HAP-1 (cell line): ENCODE results near the gene ACOX3.

Experiments
- DNase-seq, 2 experiments: peaks; one replicate each; pipeline ENCODE4 v3.0.0-alpha.2; 2016 to 2020; ENCODE audit warnings: low spot score in 2 of 2
- H3K27me3 ChIP-seq: fragments of 250-450 bp; sonication (Bioruptor Pico); 2 replicates; pipeline ENCODE4 v1.5.1; 2020; ENCODE audit warnings: low read depth, mild to moderate bottlenecking, moderate library complexity
- H3K36me3 ChIP-seq: fragments of 250-450 bp; sonication (Bioruptor Pico); replicated peaks from 2 replicates; pipeline ENCODE4 v1.5.1; 2020; ENCODE audit warnings: mild to moderate bottlenecking
- H3K4me1 ChIP-seq: fragments of 250-450 bp; sonication (Bioruptor Pico); 2 replicates; pipeline ENCODE4 v1.5.1; 2020; ENCODE audit warnings: mild to moderate bottlenecking
- H3K4me3 ChIP-seq: fragments of 250-450 bp; sonication (Bioruptor Pico); 2 replicates; pipeline ENCODE4 v1.5.1; 2020; ENCODE audit warnings: mild to moderate bottlenecking, moderate library complexity
- H3K9me3 ChIP-seq: fragments of 250-450 bp; sonication (Bioruptor Pico); 2 replicates; pipeline ENCODE4 v1.5.1; 2020; ENCODE audit warnings: mild to moderate bottlenecking, moderate library complexity
- in situ Hi-C: fragments of 300-500 bp; cut with MboI; formaldehyde crosslinking; loops from 3 replicates; pipeline ENCODE4 v1.14.3; 2020; ENCODE audit warnings: low sequenced_read_pairs, inconsistent platforms, mixed read lengths

ACOX3 gene

DNA sequence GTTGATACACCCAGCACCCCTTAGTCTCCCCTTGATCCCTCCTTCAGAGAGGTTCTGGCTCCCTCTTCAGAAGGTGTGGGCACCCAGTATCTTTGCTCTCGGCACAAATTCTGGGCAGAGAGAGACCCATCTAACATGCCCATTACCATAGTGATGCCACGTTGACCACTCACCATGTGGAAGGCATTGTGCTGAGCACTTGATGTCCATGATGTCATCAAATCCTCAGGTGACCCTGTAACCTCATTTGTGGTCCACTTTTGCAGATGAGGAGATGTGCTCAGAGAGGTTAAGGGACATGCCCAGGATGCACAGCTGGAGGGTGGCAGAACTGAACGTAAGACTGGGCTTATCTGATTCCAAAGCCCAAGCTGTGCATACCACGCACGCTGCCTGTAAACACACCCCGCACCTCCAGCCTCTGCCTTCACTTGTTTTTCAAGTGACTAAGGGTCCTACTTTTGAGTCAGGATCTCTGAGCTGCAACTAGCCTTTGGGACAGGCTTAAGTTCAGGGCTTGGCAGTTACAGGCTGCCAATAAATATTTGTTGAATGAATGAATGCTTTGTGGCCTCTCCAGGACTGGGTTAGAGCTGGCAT, 115.8 kb downstream of the ACOX3 start:
- in situ Hi-C loops: no loop called here

DNA sequence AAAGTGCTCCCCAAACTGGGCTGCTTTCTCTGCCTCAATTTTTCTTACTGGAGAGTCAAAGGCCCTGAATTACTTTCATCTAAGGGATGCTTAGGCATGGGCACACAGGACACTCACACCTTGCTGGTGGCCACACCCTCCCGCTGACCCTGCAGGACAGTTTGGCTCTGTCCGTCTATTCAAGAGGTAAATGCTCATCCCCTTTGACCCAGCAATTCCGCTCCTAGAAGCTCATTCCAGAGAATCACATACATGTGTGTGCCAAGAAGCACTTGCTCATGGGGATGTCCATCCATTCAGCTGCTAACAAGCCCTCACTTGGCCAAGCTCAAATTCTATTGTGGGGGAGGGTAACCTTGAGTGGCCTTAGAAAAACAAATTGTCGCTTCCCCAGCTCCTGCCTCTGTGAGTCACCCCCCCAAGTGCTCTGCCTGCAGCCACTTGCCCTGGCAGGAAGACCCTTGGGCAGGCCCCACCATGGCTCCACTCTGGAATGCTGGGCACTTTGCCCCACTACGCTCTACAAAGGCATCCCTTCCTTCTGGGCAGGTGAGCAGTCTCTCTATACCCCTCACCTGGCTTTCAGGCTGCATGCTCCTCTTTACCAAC, 116.5 kb downstream of the ACOX3 start:
- Histone ChIP-seq H3K36me3 (no peaks in the 10 kb centered on the region), H3K9me3 (no peaks in the 10 kb centered on the region), H3K4me1 (no peaks in the 10 kb centered on the region), H3K4me3 (no peak overlapping the region), H3K27me3 (no peaks in the 10 kb centered on the region)
- DNase-seq: no peak
- in situ Hi-C loops: no loop called here

More for the DNA sequence above, 115.8 kb downstream of the ACOX3 start:
- no peaks in the 10 kb centered on the region for H3K9me3 ChIP-seq
- no peak for DNase-seq
- no peaks in the 10 kb centered on the region for H3K36me3 ChIP-seq
- no peaks in the 10 kb centered on the region for H3K4me1 ChIP-seq
- H3K27me3 ChIP-seq: no peaks in the 10 kb centered on the region
- H3K4me3 ChIP-seq: no peak overlapping the region

DNA sequence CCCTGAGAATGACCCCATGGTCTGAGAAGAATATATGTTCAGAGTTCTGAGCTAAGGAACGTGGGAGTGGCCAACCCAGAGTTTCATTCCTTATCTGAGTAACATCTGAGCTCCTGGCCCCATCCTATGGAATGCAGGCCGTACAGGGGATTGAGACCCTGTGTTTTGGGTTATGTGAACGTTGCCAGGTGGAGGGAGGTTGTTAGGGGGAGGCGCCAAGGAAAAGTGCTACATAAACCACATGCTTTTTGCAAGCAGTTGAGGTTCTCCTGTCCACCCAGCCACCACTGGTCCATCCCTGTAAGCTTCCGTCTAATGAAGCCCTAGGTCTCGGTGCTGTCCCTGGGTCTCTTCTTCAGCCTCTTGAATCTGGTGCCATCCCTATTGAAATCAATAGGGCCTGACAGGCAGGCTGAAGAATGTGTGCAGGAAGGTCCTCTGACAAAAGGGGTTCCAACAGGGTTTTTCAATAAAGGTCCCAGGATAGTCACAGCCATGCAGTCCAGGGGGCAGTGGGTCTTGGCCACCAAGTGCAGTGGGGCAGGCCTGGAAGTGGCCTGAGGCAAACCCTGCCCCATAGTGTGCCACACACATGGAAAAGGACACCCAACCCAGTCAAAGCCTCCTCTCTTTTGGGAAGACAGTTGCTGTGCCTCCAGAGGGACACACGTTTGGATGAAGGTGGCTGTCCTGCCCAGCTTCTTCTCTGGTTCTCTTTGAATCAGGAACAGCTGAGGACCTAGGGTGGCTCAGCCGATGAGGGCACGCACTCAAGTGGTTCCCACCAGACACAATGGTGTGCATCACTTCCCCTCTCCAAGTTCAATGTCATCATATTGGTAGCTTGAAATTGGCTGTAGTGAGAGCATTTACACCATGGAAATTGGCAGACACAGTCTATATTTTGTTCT, 117.5 kb downstream of the ACOX3 start:
- Histone ChIP-seq H3K4me1 (no peaks in the 10 kb centered on the region), H3K9me3 (no peaks in the 10 kb centered on the region), H3K4me3 (no peak overlapping the region), H3K27me3 (no peaks in the 10 kb centered on the region), H3K36me3 (no peaks in the 10 kb centered on the region)
- no peak for DNase-seq
- in situ Hi-C loops: no loop called here

GRCh38 chr4:8321771-8322170, 118.8 kb downstream of the ACOX3 start:
- no peaks in the 10 kb centered on the region for H3K4me1 ChIP-seq
- no peaks in the 10 kb centered on the region for H3K27me3 ChIP-seq
- no peak overlapping the region for H3K4me3 ChIP-seq
- H3K9me3 ChIP-seq: no peaks in the 10 kb centered on the region
- no peaks in the 10 kb centered on the region for H3K36me3 ChIP-seq
- in situ Hi-C loops: no loop called here
- no peak for DNase-seq

DNA sequence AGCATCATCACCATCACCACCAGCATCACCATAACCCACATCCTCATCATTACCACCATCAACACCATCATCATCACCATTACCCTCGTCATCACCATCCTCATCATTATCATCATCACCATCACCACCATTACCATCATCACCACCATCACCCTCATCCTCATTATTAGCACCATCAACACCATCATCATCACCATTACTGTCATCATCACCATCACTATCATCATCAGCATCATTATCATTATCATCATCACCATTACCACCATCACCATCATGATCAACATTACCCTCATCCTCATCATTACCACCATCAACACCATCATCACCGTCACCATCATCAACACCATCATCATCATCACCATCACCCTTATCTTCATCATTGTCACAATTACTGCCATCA, 119.3 kb downstream of the ACOX3 start:
- Histone ChIP-seq H3K9me3 (no peaks in the 10 kb centered on the region), H3K4me3 (no peak overlapping the region), H3K27me3 (no peaks in the 10 kb centered on the region), H3K4me1 (no peaks in the 10 kb centered on the region), H3K36me3 (no peaks in the 10 kb centered on the region)
- DNase-seq: no peak
- in situ Hi-C loops: no loop called here

DNA sequence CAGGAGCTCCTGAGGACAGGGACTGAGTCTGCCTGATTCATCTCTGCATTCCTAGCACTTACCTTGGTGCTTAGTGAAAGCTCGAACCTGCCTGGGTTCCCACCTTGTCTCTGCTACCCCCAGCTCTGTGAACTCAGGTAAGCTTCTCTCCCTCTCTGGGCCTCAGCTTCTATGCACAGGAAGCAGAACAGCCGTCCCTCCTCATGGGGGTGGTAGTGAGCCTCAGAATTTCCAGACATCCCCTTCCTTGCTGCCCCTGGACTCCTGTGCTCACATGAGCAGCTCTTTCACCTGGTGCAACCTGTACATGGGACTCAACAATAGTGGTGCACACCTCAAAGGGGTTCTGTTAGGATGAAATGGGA, 120.2 kb downstream of the ACOX3 start:
- H3K4me3 ChIP-seq: no peak overlapping the region
- no peaks in the 10 kb centered on the region for H3K9me3 ChIP-seq
- no peaks in the 10 kb centered on the region for H3K4me1 ChIP-seq
- no peaks in the 10 kb centered on the region for H3K27me3 ChIP-seq
- H3K36me3 ChIP-seq: no peaks in the 10 kb centered on the region
- no peak for DNase-seq
- in situ Hi-C loops: no loop called here

DNA sequence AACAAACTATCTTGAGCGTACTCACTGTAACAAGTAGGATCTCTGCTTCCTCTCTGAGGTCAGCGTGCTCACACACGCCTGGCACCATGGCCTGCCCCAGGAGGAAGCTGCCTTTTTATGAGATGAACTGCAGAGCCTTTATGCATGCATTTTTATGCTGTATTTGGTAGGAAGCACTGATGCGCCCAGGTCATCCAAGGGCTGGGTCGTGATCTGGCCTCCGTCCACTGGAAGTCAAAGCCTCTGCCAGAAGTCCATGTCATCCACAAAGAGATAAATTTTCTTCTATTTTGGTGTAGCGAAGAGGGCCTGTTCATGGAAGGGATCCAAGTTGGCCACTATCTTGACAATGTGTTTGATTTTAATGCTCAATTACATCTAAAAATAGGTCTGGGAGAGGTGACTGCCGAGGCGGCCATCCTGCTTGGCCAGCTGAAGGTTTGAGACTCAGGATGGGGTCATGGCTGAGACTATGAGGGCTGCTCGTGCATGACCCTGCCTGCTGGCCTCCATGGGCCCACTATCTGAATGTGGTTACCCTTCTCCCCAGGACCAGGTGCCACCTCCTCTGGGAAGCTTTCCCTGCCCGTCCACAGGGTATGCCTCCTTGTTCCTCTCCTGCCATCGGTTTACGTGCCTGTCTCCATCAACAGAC, 120.7 kb downstream of the ACOX3 start:
- no peaks in the 10 kb centered on the region for H3K4me1 ChIP-seq
- no peak overlapping the region for H3K4me3 ChIP-seq
- H3K27me3 ChIP-seq: no peaks in the 10 kb centered on the region
- DNase-seq: no peak
- in situ Hi-C loops: no loop called here
- H3K9me3 ChIP-seq: no peaks in the 10 kb centered on the region
- H3K36me3 ChIP-seq: no peaks in the 10 kb centered on the region

DNA sequence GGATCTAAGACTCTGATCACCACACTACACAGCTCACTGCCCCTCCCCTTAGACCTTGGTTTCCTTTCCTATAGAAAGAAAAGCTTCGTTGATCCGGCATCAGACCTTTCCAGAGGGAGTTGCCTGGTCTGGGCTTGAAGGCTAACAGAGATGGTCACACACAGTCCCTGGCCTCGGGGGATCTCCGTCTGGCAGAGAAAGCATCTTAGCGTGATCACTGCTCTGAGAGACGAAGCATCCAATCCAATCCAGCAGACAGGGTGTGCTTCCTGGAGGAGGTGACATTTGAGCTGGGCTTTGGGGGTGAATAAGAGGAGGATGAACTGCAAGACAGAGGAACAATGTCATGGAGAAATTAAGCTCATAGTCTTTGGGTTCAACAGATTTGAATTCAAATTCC, 121.5 kb downstream of the ACOX3 start:
- DNase-seq: no peak
- Histone ChIP-seq H3K4me3 (no peak overlapping the region), H3K9me3 (no peaks in the 10 kb centered on the region), H3K36me3 (no peaks in the 10 kb centered on the region), H3K27me3 (no peaks in the 10 kb centered on the region), H3K4me1 (no peaks in the 10 kb centered on the region)
- in situ Hi-C loops: no loop called here

GRCh38 chr4:8318509-8318908, 122.0 kb downstream of the ACOX3 start:
- H3K27me3 ChIP-seq: no peaks in the 10 kb centered on the region
- no peaks in the 10 kb centered on the region for H3K36me3 ChIP-seq
- in situ Hi-C loops: no loop called here
- H3K4me3 ChIP-seq: no peak overlapping the region
- DNase-seq: no peak
- H3K9me3 ChIP-seq: no peaks in the 10 kb centered on the region
- H3K4me1 ChIP-seq: no peaks in the 10 kb centered on the region

DNA sequence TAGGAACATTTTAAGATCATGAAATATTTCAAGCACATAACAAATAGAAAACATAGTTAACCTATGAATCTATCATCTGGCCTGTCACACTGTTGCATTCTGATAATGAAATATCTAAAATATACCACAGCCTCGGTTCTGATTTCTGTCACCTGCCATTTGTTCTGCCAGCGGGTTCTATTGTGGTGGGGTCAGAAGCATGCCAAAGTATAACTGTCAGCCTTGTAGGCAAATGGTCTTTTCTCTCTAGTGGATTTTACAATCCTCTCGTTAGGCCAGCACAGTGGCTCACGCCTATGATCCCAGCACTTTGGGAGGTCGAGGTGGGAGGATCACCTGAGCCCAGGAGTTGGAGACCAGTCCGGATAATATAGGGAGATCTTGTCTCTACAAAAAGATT, 123.0 kb downstream of the ACOX3 start:
- Histone ChIP-seq H3K36me3 (no peaks in the 10 kb centered on the region), H3K9me3 (no peaks in the 10 kb centered on the region), H3K4me1 (no peaks in the 10 kb centered on the region), H3K27me3 (no peaks in the 10 kb centered on the region), H3K4me3 (no peak overlapping the region)
- no peak for DNase-seq
- in situ Hi-C loops: no loop called here

DNA sequence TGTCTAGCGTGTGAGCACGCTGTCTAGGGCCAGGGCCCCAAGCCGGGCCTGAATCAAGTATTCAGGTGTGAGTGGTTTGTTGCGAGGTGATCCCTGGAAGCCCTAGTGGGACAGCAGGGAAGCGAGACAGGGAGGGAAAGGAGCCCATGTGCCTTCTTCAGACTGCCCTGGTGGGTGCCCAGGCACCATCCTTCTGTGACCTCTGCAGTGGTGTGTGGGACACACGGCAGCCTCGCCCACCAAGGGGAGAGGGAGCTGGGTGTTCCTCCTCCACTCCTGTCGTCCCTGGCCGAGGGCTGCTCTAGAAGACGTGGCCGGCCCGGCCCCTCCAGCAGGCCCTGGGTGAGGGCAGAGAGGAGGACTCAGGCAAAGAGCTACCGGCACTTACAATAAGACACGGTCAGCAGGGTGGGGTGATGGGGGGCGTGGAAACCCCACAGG, 123.6 kb downstream of the ACOX3 start:
- Histone ChIP-seq H3K4me3 (no peak overlapping the region), H3K36me3 (no peaks in the 10 kb centered on the region), H3K27me3 (no peaks in the 10 kb centered on the region), H3K4me1 (no peaks in the 10 kb centered on the region), H3K9me3 (no peaks in the 10 kb centered on the region)
- in situ Hi-C loops: no loop called here
- DNase-seq: no peak
